ENCODE data around the gene EPHA4.

Gene EPHA4

GRCh38 chr2:221606424-221606823, 34.3 kb upstream of the EPHA4 start:
- Histone ChIP-seq H3K4me3 (ENCODE audit: low read length, poor library complexity, severe bottlenecking) (no peak overlapping the region), H3K79me2 (ENCODE audit: insufficient read depth, low read length) (no peaks in the 10 kb centered on the region), H3K27me3 (ENCODE audit: insufficient read depth, low read length, poor library complexity, severe bottlenecking) (no peaks in the 10 kb centered on the region), H4K20me1 (ENCODE audit: insufficient read depth, low read length, poor library complexity, severe bottlenecking) (no peaks in the 10 kb centered on the region), H3K36me3 (ENCODE audit: insufficient read depth, low read length) (no peaks in the 10 kb centered on the region), H3K4me1 (ENCODE audit: insufficient read depth, low read length, poor library complexity, severe bottlenecking) (no peaks in the 10 kb centered on the region), H3K9me3 (ENCODE audit: insufficient read depth, low read depth, low read length) (no peaks in the 10 kb centered on the region), H3K9ac (ENCODE audit: low read depth, low read length, poor library complexity, severe bottlenecking) (no peak overlapping the region), H3F3A (ENCODE audit: low read depth) (no peaks in the 10 kb centered on the region), H2AFZ (ENCODE audit: low read length) (no peak overlapping the region), H3K4me2 (ENCODE audit: low read depth, low read length, poor library complexity, severe bottlenecking) (no peak overlapping the region), H3K9me2 (replicated peaks; ENCODE audit: low read depth, low read length) (no peaks in the 10 kb centered on the region)
- TF ChIP-seq CTCF (conservative IDR thresholded peaks at IDR 0.05; ENCODE audit: low read length) (no peak), EZH2phosphoT487 (IDR thresholded peaks at IDR 0.05; ENCODE audit: borderline replicate concordance) (no peak)

GRCh38 chr2:221605751-221606240, 33.7 kb upstream of the EPHA4 start:
- Histone ChIP-seq H3K9me3 (ENCODE audit: insufficient read depth, low read depth, low read length) (no peaks in the 10 kb centered on the region), H3K36me3 (ENCODE audit: insufficient read depth, low read length) (no peaks in the 10 kb centered on the region), H3K4me1 (ENCODE audit: insufficient read depth, low read length, poor library complexity, severe bottlenecking) (no peaks in the 10 kb centered on the region), H3K4me3 (ENCODE audit: low read length, poor library complexity, severe bottlenecking) (no peak overlapping the region), H3K79me2 (ENCODE audit: insufficient read depth, low read length) (no peaks in the 10 kb centered on the region), H3F3A (ENCODE audit: low read depth) (no peaks in the 10 kb centered on the region), H3K4me2 (ENCODE audit: low read depth, low read length, poor library complexity, severe bottlenecking) (no peak overlapping the region), H3K9ac (ENCODE audit: low read depth, low read length, poor library complexity, severe bottlenecking) (no peak overlapping the region), H4K20me1 (ENCODE audit: insufficient read depth, low read length, poor library complexity, severe bottlenecking) (no peaks in the 10 kb centered on the region), H3K9me2 (replicated peaks; ENCODE audit: low read depth, low read length) (no peaks in the 10 kb centered on the region), H3K27me3 (ENCODE audit: insufficient read depth, low read length, poor library complexity, severe bottlenecking) (no peaks in the 10 kb centered on the region), H2AFZ (ENCODE audit: low read length) (no peak overlapping the region)
- TF ChIP-seq CTCF (conservative IDR thresholded peaks at IDR 0.05; ENCODE audit: low read length) (no peak), EZH2phosphoT487 (IDR thresholded peaks at IDR 0.05; ENCODE audit: borderline replicate concordance) (no peak)

GRCh38 chr2:221602938-221603337, 30.8 kb upstream of the EPHA4 start:
- Histone ChIP-seq H3K36me3 (ENCODE audit: insufficient read depth, low read length) (no peaks in the 10 kb centered on the region), H3K79me2 (ENCODE audit: insufficient read depth, low read length) (no peaks in the 10 kb centered on the region), H3K4me2 (ENCODE audit: low read depth, low read length, poor library complexity, severe bottlenecking) (no peak overlapping the region), H3K9ac (ENCODE audit: low read depth, low read length, poor library complexity, severe bottlenecking) (no peak overlapping the region), H3K4me1 (ENCODE audit: insufficient read depth, low read length, poor library complexity, severe bottlenecking) (no peaks in the 10 kb centered on the region), H3K27me3 (ENCODE audit: insufficient read depth, low read length, poor library complexity, severe bottlenecking) (no peaks in the 10 kb centered on the region), H3K9me3 (ENCODE audit: insufficient read depth, low read depth, low read length) (no peaks in the 10 kb centered on the region), H3K9me2 (replicated peaks; ENCODE audit: low read depth, low read length) (no peaks in the 10 kb centered on the region), H4K20me1 (ENCODE audit: insufficient read depth, low read length, poor library complexity, severe bottlenecking) (no peaks in the 10 kb centered on the region), H3F3A (ENCODE audit: low read depth) (no peaks in the 10 kb centered on the region), H2AFZ (ENCODE audit: low read length) (no peak overlapping the region), H3K4me3 (ENCODE audit: low read length, poor library complexity, severe bottlenecking) (no peak overlapping the region)
- TF ChIP-seq CTCF (conservative IDR thresholded peaks at IDR 0.05; ENCODE audit: low read length): no peak
- no peak for TF ChIP-seq EZH2phosphoT487 (IDR thresholded peaks at IDR 0.05; ENCODE audit: borderline replicate concordance)

All from Loucy (cell line).